Activated CD8-positive, alpha-beta memory T cell treated with anti-CD3 and anti-CD28 coated beads, Interleukin-2, amount 50 U/mL, for 48 hours (primary cell): ENCODE measurements around the gene CD9.
"Not testable (repeated sequence)": the region's sequence is repeated elsewhere in the genome, so short reads cannot be mapped to it uniquely, and the experiment has no call there.

Source experiments
- DNase-seq: peaks from one replicate; pipeline ENCODE4 v3.0.0-alpha.2; 2020

The CD9 gene

GRCh38 chr12:6200256-6201212, at the start of gene CD9:
Gene CD9, plus strand, starts transcription at chr12:6200400. Its CDS starts 100 bp downstream, at chr12:6200500.
- DNase-seq = peak; percentile 71

GRCh38 chr12:6154730-6155459, 45.3 kb upstream of the CD9 start:
- no peak for DNase-seq

GRCh38 chr12:6157482-6157881, 42.7 kb upstream of the CD9 start:
- no peak for DNase-seq

- DNase-seq = no peak
These were observed 41.9 kb upstream of the CD9 start for GRCh38 chr12:6158255-6158654.

GRCh38 chr12:6158749-6159148, 41.5 kb upstream of the CD9 start:
- DNase-seq = no peak

- not testable (repeated sequence) for DNase-seq
These were observed 40.8 kb upstream of the CD9 start for GRCh38 chr12:6159166-6160011.

- DNase-seq = not testable (repeated sequence)
These were observed 40.1 kb upstream of the CD9 start for GRCh38 chr12:6160049-6160649.

- DNase-seq = no peak
These were observed 38.9 kb upstream of the CD9 start for GRCh38 chr12:6161124-6161882.

- no peak for DNase-seq
These were observed 36.7 kb upstream of the CD9 start for GRCh38 chr12:6163416-6164060.

GRCh38 chr12:6165395-6165794, 34.8 kb upstream of the CD9 start:
- DNase-seq = no peak

- no peak for DNase-seq
These were observed 33.4 kb upstream of the CD9 start for GRCh38 chr12:6166808-6167207.

- peak; percentile 85 for DNase-seq
These were observed 32.6 kb upstream of the CD9 start for GRCh38 chr12:6167327-6168280.

GRCh38 chr12:6171409-6172015, 28.7 kb upstream of the CD9 start:
- no peak for DNase-seq

GRCh38 chr12:6172086-6172485, 28.1 kb upstream of the CD9 start:
- no peak for DNase-seq

GRCh38 chr12:6172862-6173261, 27.3 kb upstream of the CD9 start:
- no peak for DNase-seq

GRCh38 chr12:6177642-6178358, 22.4 kb upstream of the CD9 start:
- no peak for DNase-seq

GRCh38 chr12:6178981-6179761, 21.0 kb upstream of the CD9 start:
- no peak for DNase-seq
